GM12892 (cell line): ENCODE data around the gene NRL.

Experiments
- DNase-seq: peaks from one replicate; pipeline ENCODE4 v3.0.0; 2011; ENCODE audit not compliant: insufficient read length
- FAIRE-seq: peaks from 2 replicates; lab custom pipeline; 2011; peaks lifted over from hg19 to GRCh38; lab: Jason Lieb, UNC
- POLR2A ChIP-seq: IDR thresholded peaks from 2 replicates; pipeline ENCODE4 v1.6.1; 2011; ENCODE audit warnings: low read depth, low read length, control low read depth
- POLR2AphosphoS5 ChIP-seq: IDR thresholded peaks from 2 replicates; pipeline ENCODE4 v1.6.1; 2011; ENCODE audit warnings: low read depth, low read length, control low read depth
- TAF1 ChIP-seq: IDR thresholded peaks from 2 replicates; pipeline ENCODE4 v1.6.1; 2011; ENCODE audit warnings: low read depth, mild to moderate bottlenecking, control low read depth, low read length, borderline replicate concordance

NRL gene

GRCh38 chr14:24081739-24082211, 33.0 kb downstream of the NRL start:
- no peak for FAIRE-seq
- TF ChIP-seq TAF1, result no peak
- TF ChIP-seq POLR2AphosphoS5, result 0 out of 2 replicates have a peak, but pooled peaks have one; percentile 2
- no peak for TF ChIP-seq POLR2A
- no peak for DNase-seq

GRCh38 chr14:24080888-24081738, 33.6 kb downstream of the NRL start:
- FAIRE-seq (peak; percentile 91), DNase-seq (peak; percentile 91)
- 0 out of 2 replicates have a peak, but pooled peaks have one; percentile 25 for TF ChIP-seq POLR2A
- no peak for TF ChIP-seq TAF1
- peak; percentile 43; the same call in 1 of the 2 replicates for TF ChIP-seq POLR2AphosphoS5

GRCh38 chr14:24080142-24080530, 34.6 kb downstream of the NRL start:
- TF ChIP-seq POLR2AphosphoS5 (no peak), TAF1 (no peak), POLR2A (no peak)
- DNase-seq (no peak), FAIRE-seq (no peak)

- DNase-seq, result no peak
- FAIRE-seq, result no peak
- no peak for TF ChIP-seq TAF1
- no peak for TF ChIP-seq POLR2AphosphoS5
- TF ChIP-seq POLR2A, result no peak
These were observed 35.1 kb downstream of the NRL start for GRCh38 chr14:24079491-24080141.

- DNase-seq (no peak), FAIRE-seq (no peak)
- TF ChIP-seq POLR2AphosphoS5 (no peak), TAF1 (no peak), POLR2A (no peak)
These were observed 36.6 kb downstream of the NRL start for GRCh38 chr14:24078146-24078545.

- DNase-seq, result no peak
- TF ChIP-seq POLR2AphosphoS5 (no peak), POLR2A (no peak), TAF1 (no peak)
- FAIRE-seq, result no peak
These were observed 37.7 kb downstream of the NRL start for GRCh38 chr14:24077086-24077485.

GRCh38 chr14:24076302-24076601, 38.5 kb downstream of the NRL start:
- FAIRE-seq (no peak), DNase-seq (no peak)
- no peak for TF ChIP-seq POLR2A
- no peak for TF ChIP-seq POLR2AphosphoS5
- no peak for TF ChIP-seq TAF1

GRCh38 chr14:24075485-24076301, 39.1 kb downstream of the NRL start:
- TF ChIP-seq TAF1, result no peak
- TF ChIP-seq POLR2AphosphoS5, result no peak
- TF ChIP-seq POLR2A, result no peak
- DNase-seq, result peak; percentile 57
- FAIRE-seq, result no peak

GRCh38 chr14:24074625-24075484, 39.9 kb downstream of the NRL start:
- no peak for FAIRE-seq
- no peak for TF ChIP-seq POLR2AphosphoS5
- TF ChIP-seq POLR2A, result no peak
- no peak for TF ChIP-seq TAF1
- no peak for DNase-seq
